Endometrial microvascular endothelial cells (primary cell): ENCODE measurements around the gene ATF7IP2. TPM values are rescaled to one million over a fixed set of nuclear protein-coding genes. Genes with fewer than 3 reads are reported as not detected.

Experiments
- in situ Hi-C: cut with HindIII; loops from 2 replicates; pipeline ENCODE4 v1.10.0; 2017; ENCODE audit warnings: low sequenced_read_pairs, low pct_unique_long_range_greater_than_20kb; ENCODE audit errors: inconsistent ontology term
- total RNA-seq: library from RNA; depleted of rRNA; stranded (reverse); fragments of >200 nt; gene quantifications from one replicate; pipeline ENCODE4 v1.2.3, GENCODE V29; 2015; ENCODE audit errors: inconsistent ontology term

The ATF7IP2 gene
- total RNA-seq, 1 donor from 2014 or later: 3.3 TPM

GRCh38 chr16:10500582-10500981 is 114.7 kb downstream of the ATF7IP2 start:
- in situ Hi-C loops: loop anchor here (25.0 kb wide), 1 partner anchor 237 kb away; the partner anchor contains the start of gene NUBP1

GRCh38 chr16:10501016-10501607 is 115.3 kb downstream of the ATF7IP2 start:
- in situ Hi-C loops: loop anchor here (25.0 kb wide), 1 partner anchor 236 kb away; the partner anchor contains the start of gene NUBP1

DNA sequence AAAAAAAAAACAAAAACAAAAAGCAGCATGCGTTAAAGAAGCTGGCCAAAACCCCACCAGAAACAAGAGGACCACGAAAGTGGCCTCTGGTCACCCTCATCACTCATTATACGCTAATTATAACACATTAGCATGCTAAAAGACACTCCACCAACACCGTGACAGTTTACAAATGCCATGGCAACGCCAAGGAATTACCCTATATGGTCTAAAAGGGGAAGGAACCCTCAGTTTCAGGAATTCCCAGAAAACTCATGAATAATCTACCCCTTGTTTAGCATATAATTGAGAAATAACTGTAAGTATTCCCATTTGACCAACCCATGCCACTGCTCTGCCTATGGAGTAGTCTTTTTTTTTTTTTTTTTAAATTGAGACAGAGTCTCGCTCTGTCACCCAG is 116.9 kb downstream of the ATF7IP2 start:
- in situ Hi-C loops: loop anchor here (25.0 kb wide), 1 partner anchor 235 kb away; the partner anchor contains the start of gene NUBP1

- in situ Hi-C loops: loop anchor here (25.0 kb wide), 1 partner anchor 233 kb away; the partner anchor contains the start of gene NUBP1
Observed at GRCh38 chr16:10504404-10504885, 118.6 kb downstream of the ATF7IP2 start.

- in situ Hi-C loops: loop anchor here (25.0 kb wide), 1 partner anchor 232 kb away; the partner anchor contains the start of gene NUBP1
Observed at GRCh38 chr16:10505286-10505685, 119.4 kb downstream of the ATF7IP2 start.

DNA sequence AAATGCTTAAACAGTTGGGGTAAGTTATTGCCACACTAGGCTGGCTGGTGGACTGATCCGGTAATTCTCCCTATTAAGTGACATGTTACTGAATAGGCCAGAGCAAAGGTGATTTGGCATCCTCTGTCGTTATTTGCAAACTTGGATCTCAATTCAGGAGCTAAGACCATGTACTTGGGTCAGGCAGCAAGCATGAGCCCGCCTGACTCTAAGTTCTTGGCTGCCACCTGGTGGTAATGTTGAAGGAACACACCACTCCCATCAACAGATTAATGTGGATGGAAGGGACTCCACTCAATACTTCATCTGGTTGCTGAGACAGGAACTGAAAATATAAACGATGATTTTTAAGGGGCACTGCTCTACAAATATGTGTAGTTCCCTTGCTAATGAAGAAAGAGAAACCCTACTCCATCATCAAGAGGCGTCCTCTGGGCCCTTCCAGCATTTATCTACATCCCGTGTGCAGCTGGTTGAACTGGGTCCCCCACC is 123.7 kb downstream of the ATF7IP2 start:
- in situ Hi-C loops: loop anchor here (25.0 kb wide), 1 partner anchor 228 kb away; the partner anchor contains the start of gene NUBP1

DNA sequence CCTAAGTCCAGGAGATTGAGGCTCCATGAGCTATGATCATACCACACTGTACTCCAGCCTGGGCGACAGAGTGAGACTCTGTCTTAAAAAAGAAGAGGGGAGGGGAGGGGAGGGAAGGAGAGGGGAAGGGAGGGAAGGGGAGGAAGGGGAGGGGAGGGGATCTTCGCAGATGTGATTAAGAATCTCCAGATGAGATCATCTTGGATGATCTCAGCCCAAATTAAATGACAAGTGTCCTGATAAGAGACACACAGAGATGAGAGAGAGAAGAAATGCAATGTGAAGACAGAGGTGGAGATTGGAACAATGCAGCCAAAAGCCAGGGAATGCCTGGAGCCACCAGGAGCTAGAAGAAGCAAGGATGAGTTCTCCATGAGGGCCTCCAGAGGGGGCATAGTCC is 124.4 kb downstream of the ATF7IP2 start:
- in situ Hi-C loops: loop anchor here (25.0 kb wide), 1 partner anchor 227 kb away; the partner anchor contains the start of gene NUBP1

- in situ Hi-C loops: loop anchor here (25.0 kb wide), 1 partner anchor 225 kb away; the partner anchor contains the start of gene NUBP1
Observed at GRCh38 chr16:10511829-10512228, 126.0 kb downstream of the ATF7IP2 start.

DNA sequence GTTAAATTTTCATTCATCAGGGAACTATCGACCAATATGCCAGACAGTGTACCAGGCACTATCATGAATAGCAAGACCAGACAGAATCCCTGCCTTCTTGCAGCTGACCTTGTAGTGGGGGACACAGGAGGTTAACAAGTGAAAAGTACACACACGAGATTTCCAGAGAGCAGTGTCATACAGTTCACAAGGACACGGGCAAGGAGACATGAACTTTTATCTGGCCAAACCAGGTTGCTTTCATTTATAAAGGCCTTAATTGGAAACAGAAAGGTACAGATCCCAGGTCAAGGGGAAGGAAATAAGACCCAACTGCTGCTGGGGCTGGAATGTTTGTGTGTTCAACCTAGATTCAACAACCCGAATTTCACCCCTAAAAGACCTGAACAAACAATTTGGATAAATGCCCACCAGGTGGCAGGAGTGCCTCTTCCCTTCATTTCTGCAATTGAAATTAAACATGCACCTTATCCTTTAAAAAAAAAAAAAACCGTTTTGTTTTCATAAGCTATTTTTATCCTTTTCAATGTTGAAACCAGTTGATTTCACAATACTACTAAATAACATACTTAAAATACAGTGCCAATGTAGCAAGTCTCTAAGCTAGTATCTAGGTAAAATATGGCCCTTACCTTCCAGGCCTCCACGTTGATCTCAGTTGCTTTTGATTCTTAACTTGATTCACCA is 128.7 kb downstream of the ATF7IP2 start:
- in situ Hi-C loops: loop anchor here (25.0 kb wide), 1 partner anchor 223 kb away; the partner anchor contains the start of gene NUBP1

DNA sequence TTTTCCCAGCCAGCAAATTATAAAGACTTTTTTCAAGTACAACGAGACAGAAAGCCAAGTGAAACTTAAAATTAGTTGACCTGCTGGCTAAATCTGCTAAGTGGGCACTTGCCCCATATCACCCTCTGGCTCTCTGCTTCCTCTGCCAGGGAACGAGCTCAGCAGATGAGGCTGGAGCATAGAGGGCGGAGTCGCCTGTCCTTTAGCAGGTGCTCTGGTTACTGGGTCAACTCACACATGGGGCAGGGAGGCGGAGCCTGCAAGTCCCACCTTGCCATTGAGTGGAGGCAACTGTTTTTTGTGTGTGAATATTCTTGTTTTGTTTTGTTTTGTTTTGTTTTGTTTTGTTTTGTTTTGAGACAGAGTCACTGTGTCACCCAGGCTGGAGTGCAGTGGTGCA is 132.0 kb downstream of the ATF7IP2 start:
- in situ Hi-C loops: loop anchor here (25.0 kb wide), 1 partner anchor 219 kb away; the partner anchor contains the start of gene NUBP1

DNA sequence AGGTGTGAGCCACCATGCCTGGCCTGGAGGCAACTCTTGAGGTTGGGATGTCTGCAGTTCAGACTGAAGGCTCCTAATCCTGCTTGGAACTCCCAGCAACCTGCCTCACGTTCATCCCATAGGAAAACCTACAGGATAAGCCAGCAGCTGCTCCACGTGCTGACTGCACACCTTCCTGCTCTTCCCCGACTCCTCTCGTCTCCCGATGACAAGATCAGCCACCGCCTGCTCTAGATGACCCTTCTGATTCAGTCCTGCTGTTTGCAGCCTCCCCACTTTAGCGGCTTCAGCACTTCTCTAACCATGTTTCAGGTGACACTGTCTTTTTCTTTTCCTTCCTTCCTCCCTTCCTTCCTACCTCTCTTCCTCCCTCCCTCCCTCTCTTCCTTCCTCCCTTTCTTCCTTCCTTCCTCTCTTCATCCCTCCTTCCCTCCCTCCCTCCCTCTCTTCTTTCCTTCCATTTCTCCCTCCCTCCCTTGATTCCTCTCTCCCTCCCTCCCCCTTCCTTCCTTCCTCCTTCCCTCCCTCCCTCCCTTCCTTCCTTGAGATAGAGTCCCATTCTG is 132.7 kb downstream of the ATF7IP2 start:
- in situ Hi-C loops: loop anchor here (25.0 kb wide), 1 partner anchor 219 kb away; the partner anchor contains the start of gene NUBP1

- in situ Hi-C loops: loop anchor here (25.0 kb wide), 1 partner anchor 218 kb away; the partner anchor contains the start of gene NUBP1
Observed at GRCh38 chr16:10519297-10519696, 133.4 kb downstream of the ATF7IP2 start.

DNA sequence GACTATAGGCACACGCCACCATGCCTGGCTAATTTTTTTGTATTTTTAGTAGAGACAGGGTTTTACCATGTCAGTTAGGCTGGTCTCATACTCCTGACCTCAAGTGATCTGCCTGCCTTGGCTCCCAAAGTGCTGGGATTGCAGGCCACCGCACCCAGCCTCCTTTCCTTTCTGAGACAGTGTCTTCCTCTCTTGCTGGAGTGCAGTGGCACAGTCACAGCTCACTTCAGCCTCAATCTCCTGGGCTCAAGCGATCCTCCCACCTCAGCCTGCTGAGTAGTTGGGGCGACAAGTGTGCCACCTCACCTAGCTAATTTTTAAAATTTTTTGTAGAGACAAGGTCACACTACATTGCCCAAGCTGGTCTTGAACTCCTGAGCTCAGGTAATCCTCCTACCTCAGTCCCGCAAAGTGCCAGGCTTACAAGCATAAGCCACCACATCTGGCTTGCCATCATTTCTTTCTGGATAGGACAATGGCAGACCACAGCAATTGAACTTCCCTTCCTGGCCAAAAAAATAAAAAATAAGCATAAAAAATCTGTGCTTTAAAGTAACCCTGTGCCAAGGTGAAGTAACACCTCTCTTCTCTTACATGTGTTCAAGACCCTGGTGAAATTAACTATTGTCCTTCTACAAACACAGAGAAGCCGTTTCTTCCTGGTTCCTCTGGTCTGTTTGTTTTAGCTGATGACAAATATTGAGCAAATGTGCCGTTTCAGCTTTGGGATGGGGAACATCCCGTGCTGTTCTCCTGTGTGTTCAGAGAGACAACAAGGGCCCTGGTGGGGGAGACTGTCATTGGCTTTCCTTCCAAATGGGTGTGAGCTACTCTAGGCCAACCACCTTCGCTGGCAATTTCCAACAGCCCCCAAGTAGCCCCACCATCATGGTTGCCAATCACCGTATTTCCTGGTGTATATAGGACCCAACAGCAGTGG is 134.3 kb downstream of the ATF7IP2 start:
- in situ Hi-C loops: loop anchor here (25.0 kb wide), 1 partner anchor 217 kb away; the partner anchor contains the start of gene NUBP1

- in situ Hi-C loops: loop anchor here (25.0 kb wide), 1 partner anchor 216 kb away; the partner anchor contains the start of gene NUBP1
Observed at GRCh38 chr16:10520869-10521578, 135.2 kb downstream of the ATF7IP2 start.

- in situ Hi-C loops: loop anchor here (25.0 kb wide), 1 partner anchor 216 kb away; the partner anchor contains the start of gene NUBP1
Observed at GRCh38 chr16:10521681-10522274, 135.9 kb downstream of the ATF7IP2 start.

GRCh38 chr16:10522966-10523365 is 137.1 kb downstream of the ATF7IP2 start:
- in situ Hi-C loops: loop anchor here (25.0 kb wide), 1 partner anchor 214 kb away; the partner anchor contains the start of gene NUBP1
